ENCODE results near the gene PXDC1.

PXDC1 gene

DNA sequence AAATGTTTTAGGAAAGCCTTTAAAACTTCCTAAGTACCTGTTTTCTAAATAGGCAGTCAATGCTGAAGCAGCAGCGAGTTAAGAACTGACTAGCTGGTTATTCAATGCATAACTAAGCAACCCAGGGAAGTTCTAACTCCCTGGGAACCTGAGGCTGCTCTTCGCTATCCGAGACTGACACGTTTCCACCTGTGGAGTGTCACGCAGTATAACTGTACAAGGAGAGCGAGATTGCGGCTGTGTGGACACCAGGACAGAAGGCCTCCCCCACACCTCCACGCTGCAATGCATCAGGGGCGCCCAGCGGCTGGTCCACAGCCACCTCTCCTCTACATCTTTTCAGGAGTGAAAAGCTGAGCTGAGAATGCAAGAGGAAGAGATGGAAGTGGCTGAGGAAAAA, 8.0 kb downstream of the PXDC1 start:
- no peaks in the 10 kb centered on the region for H3K27me3 ChIP-seq (replicated peaks; ENCODE audit: control insufficient read depth, insufficient read depth, low read length)
- peaks cover 44% of the 10 kb centered on the region for H3K36me3 ChIP-seq (ENCODE audit: control insufficient read depth, insufficient read depth, low read length, severe bottlenecking)
- peak overlapping the region; percentile 76 for H3K4me3 ChIP-seq (ENCODE audit: low read length)
- no peaks in the 10 kb centered on the region for H3K9me3 ChIP-seq (ENCODE audit: control insufficient read depth, low read length)
- H3K4me1 ChIP-seq (ENCODE audit: control insufficient read depth, insufficient read depth, low read length) = peaks cover 95% of the 10 kb centered on the region
- no peak for DNase-seq (ENCODE audit: low read depth)
- peak overlapping the region; percentile 92 for H3K9ac ChIP-seq (ENCODE audit: low read length)

DNA sequence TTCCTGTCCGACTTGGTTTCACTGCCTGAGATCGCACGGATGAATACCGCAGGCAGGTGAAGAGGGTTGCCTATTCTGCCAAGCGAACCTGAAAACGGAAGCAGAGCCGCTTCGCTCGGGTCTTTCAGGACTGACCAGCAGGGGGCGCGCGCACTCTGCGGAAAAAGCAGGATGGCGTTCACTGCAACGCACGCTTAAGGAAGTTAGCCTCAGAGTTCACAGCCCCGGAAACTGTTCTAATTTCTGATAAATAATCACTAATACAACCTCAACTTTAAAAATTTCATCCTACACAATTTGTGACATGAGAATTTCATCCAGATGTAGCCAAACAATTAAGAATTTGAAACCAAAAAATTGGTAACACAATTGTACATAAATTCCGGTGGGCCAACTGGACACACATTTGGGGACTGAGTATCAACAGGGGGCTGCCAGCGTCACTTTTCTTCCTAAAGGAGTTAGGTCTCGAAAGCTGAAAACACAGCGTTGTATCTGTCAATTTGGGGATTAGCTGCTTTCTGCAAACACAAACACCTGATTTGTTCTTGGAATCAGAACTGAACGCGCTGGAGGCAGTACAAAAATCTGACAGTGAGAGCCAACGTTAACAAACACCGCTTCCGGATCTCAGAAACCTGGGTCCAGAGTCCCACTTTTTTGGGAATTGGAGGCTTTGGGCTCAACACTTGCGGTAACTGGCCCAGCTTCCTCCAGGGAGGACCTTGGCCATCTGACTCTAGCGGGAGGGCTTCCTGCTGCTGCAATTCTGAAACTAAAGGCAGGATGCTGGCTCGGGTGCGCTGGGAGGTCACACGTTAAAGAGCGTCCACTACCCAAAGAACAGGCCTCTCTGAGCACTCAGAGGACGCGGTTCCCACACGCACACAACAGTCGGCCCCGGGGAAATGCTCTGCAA, 8.8 kb downstream of the PXDC1 start:
- H3K9ac ChIP-seq (ENCODE audit: low read length) = peak overlapping the region; percentile 92
- H3K27me3 ChIP-seq (replicated peaks; ENCODE audit: control insufficient read depth, insufficient read depth, low read length) = no peaks in the 10 kb centered on the region
- H3K36me3 ChIP-seq (ENCODE audit: control insufficient read depth, insufficient read depth, low read length, severe bottlenecking) = peaks cover 52% of the 10 kb centered on the region
- H3K4me3 ChIP-seq (ENCODE audit: low read length) = peak overlapping the region; percentile 76
- H3K4me1 ChIP-seq (ENCODE audit: control insufficient read depth, insufficient read depth, low read length) = peaks cover 99% of the 10 kb centered on the region
- no peaks in the 10 kb centered on the region for H3K9me3 ChIP-seq (ENCODE audit: control insufficient read depth, low read length)
- DNase-seq (ENCODE audit: low read depth) = peak; percentile 91

DNA sequence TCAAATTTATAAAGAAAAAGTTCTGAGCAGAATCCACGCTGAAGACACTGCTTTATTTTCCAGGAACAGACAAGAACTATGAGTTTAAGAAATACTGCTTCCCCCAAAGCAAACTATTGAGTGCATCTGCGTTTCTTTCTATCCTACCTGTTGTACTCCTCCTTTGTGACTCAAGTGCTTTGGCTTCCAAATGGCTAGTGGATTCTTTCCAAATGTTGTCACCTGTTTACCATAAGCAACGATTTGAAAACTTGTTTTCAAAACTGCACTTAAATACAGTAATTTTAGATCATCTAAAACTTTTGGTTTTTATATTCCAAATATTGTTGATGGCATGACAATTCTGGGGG, 9.5 kb downstream of the PXDC1 start:
- DNase-seq (ENCODE audit: low read depth) = no peak
- Histone ChIP-seq H3K36me3 (ENCODE audit: control insufficient read depth, insufficient read depth, low read length, severe bottlenecking) (peaks cover 59% of the 10 kb centered on the region), H3K4me1 (ENCODE audit: control insufficient read depth, insufficient read depth, low read length) (peaks cover 99% of the 10 kb centered on the region), H3K27me3 (replicated peaks; ENCODE audit: control insufficient read depth, insufficient read depth, low read length) (no peaks in the 10 kb centered on the region), H3K4me3 (ENCODE audit: low read length) (peak overlapping the region; percentile 76), H3K9me3 (ENCODE audit: control insufficient read depth, low read length) (no peaks in the 10 kb centered on the region), H3K9ac (ENCODE audit: low read length) (peak overlapping the region; percentile 92)

DNA sequence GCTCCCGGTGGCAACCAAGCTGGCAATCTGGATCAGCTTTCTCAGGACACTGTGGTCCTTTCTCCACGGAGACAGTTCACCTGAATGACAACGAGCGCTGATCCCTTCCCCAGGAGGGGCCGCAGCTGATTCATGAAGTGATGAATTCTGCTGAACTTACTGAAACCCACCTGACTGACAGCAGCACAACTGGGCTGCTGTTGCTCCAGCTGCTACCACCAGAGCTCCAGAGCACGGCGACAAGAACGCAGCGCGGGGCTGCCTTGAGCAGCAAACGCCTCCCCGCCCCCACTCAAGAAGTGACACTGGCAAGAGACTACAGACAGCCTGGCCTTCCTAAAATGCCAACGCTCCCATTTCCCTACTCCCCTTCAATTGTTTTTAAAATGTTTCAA, 10.0 kb downstream of the PXDC1 start:
- H3K4me1 ChIP-seq (ENCODE audit: control insufficient read depth, insufficient read depth, low read length) = peaks cover 99% of the 10 kb centered on the region
- DNase-seq (ENCODE audit: low read depth) = no peak
- H3K36me3 ChIP-seq (ENCODE audit: control insufficient read depth, insufficient read depth, low read length, severe bottlenecking) = peaks cover 60% of the 10 kb centered on the region
- peak overlapping the region; percentile 92 for H3K9ac ChIP-seq (ENCODE audit: low read length)
- no peak overlapping the region for H3K4me3 ChIP-seq (ENCODE audit: low read length)
- no peaks in the 10 kb centered on the region for H3K27me3 ChIP-seq (replicated peaks; ENCODE audit: control insufficient read depth, insufficient read depth, low read length)
- H3K9me3 ChIP-seq (ENCODE audit: control insufficient read depth, low read length) = no peaks in the 10 kb centered on the region

DNA sequence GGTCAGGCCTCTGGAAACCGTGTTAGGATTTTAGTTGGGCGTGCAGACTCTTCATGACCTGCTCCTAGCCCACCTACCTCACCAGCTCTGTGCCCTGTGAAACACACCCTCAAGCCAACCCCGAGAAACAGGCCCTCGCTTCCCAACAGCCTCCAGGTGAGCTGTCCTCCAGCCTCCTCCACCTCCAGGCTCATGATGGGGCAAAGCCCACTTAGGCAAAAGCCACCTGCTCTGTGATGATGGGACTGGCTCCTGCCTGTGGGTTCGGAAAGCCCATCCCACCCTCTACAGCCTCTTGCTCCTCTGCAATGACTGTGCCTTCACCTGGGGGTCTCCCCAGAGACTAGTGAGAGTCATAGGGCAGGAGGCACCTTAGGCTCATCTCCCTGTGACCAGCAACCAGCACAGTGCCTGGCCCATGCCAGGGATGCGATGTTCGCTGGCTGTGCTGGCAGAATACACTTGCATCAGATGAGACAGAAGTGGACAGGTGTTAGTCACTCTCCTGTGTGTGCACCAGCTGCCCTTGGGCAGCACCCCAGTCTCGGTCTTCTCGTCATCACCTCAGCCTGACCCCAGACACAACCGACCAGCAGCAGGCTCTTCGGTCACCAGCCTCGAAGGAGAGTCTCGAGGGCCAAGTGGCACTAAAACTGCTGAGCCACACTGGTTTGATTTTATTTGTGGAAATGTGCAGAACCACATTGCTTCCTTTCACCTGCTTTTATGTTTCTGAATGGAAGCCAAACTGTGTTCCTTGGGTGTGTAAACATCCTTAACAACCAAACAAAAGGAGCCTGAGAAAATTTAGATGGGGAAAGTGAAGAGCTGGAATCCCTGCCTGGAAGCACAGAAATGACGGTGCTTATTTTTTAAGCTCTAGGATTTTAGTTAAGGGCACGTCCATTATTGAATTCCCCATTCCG, 10.7 kb downstream of the PXDC1 start:
- H3K9me3 ChIP-seq (ENCODE audit: control insufficient read depth, low read length) = no peaks in the 10 kb centered on the region
- no peak overlapping the region for H3K4me3 ChIP-seq (ENCODE audit: low read length)
- H3K36me3 ChIP-seq (ENCODE audit: control insufficient read depth, insufficient read depth, low read length, severe bottlenecking) = peaks cover 60% of the 10 kb centered on the region
- H3K9ac ChIP-seq (ENCODE audit: low read length) = peak overlapping the region; percentile 5
- H3K27me3 ChIP-seq (replicated peaks; ENCODE audit: control insufficient read depth, insufficient read depth, low read length) = no peaks in the 10 kb centered on the region
- peaks cover 99% of the 10 kb centered on the region for H3K4me1 ChIP-seq (ENCODE audit: control insufficient read depth, insufficient read depth, low read length)
- DNase-seq (ENCODE audit: low read depth) = no peak

DNA sequence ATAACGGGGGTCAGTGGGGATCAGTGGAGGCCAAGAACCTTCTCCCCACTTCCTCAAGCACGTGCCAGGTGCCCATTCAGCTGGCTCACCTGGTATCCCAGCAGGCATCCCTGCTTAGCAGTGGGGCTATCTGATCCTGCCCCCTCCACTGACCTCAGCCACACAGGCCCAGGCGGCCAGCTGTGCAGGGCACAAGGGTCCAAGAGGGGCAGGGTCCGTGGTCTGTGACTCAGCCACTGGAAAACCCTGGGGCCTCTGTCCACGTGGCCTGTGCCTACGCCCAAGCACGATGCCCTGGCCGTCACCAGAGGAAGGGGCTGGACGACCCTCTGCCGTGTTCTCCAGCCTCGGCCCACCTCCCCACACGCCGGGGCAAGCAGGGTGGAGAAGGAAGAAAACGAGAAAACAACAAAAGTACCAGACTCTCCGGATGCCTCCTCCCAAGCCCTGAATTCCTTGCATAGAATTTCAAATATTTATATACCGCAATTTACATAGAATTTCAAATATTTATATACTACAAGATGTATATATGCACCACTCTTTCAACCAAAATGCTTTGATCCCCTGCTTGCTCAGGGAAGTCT, 12.1 kb downstream of the PXDC1 start:
- Histone ChIP-seq H3K36me3 (ENCODE audit: control insufficient read depth, insufficient read depth, low read length, severe bottlenecking) (peaks cover 63% of the 10 kb centered on the region), H3K9me3 (ENCODE audit: control insufficient read depth, low read length) (no peaks in the 10 kb centered on the region), H3K4me3 (ENCODE audit: low read length) (no peak overlapping the region), H3K27me3 (replicated peaks; ENCODE audit: control insufficient read depth, insufficient read depth, low read length) (no peaks in the 10 kb centered on the region), H3K9ac (ENCODE audit: low read length) (peak overlapping the region; percentile 54), H3K4me1 (ENCODE audit: control insufficient read depth, insufficient read depth, low read length) (peaks cover 86% of the 10 kb centered on the region)
- DNase-seq (ENCODE audit: low read depth) = no peak

DNA sequence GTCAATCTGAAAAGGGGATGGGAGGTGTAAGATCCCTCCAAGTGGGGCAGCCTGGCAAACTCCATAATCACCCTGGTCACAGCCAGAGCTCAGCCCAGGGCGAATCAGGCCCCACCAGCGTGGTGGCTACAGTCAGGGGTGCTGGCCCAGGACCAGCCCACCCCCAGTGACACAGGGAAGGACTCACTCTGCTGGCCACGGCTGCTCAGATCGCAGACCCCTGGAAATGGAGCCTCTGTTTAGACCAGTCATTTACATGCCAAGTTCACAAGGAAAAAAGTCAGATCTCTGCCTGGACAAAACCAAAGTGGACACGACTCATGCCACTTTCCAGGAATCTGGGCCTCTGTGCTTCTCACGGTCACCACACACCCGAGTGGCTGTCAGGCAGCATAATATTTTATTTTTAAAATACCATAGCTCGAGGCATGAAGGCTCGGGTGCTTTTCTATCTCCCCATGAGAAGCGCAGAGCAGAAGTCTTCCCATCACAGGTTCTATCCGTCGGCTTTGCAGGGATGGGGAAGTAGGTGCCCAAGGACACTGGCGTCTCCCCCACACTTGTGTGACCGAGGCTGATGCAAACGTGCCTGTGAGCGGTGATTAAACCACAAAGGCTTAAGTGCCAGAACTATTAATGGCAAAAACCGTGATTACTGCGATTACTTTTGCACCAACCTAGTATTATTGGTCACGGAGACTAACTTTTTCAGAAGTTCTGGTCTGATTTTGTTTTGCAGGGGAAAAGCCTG, 13.0 kb downstream of the PXDC1 start:
- H3K27me3 ChIP-seq (replicated peaks; ENCODE audit: control insufficient read depth, insufficient read depth, low read length) = no peaks in the 10 kb centered on the region
- no peak overlapping the region for H3K4me3 ChIP-seq (ENCODE audit: low read length)
- DNase-seq (ENCODE audit: low read depth) = no peak
- peaks cover 72% of the 10 kb centered on the region for H3K36me3 ChIP-seq (ENCODE audit: control insufficient read depth, insufficient read depth, low read length, severe bottlenecking)
- H3K9me3 ChIP-seq (ENCODE audit: control insufficient read depth, low read length) = no peaks in the 10 kb centered on the region
- H3K9ac ChIP-seq (ENCODE audit: low read length) = peak overlapping the region; percentile 54
- peaks cover 83% of the 10 kb centered on the region for H3K4me1 ChIP-seq (ENCODE audit: control insufficient read depth, insufficient read depth, low read length)

DNA sequence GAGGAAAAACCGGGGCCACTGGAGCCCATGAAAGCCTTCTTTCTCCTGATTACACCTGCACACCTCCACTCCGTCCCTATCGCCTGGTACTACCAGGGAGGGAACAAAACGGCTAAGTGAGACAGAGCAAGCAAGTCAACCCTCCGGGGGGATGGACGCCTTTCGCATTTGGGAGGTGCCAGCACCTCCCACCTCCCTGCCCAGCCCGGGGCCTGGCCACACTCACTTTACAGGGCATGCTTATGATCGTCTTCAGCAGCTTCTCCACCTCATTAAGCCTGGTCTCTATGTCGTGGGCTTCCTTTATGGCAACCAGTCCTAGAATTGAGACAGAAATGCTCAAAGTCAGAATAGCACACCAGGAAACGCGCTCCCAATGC, 13.7 kb downstream of the PXDC1 start:
- peaks cover 79% of the 10 kb centered on the region for H3K36me3 ChIP-seq (ENCODE audit: control insufficient read depth, insufficient read depth, low read length, severe bottlenecking)

DNA sequence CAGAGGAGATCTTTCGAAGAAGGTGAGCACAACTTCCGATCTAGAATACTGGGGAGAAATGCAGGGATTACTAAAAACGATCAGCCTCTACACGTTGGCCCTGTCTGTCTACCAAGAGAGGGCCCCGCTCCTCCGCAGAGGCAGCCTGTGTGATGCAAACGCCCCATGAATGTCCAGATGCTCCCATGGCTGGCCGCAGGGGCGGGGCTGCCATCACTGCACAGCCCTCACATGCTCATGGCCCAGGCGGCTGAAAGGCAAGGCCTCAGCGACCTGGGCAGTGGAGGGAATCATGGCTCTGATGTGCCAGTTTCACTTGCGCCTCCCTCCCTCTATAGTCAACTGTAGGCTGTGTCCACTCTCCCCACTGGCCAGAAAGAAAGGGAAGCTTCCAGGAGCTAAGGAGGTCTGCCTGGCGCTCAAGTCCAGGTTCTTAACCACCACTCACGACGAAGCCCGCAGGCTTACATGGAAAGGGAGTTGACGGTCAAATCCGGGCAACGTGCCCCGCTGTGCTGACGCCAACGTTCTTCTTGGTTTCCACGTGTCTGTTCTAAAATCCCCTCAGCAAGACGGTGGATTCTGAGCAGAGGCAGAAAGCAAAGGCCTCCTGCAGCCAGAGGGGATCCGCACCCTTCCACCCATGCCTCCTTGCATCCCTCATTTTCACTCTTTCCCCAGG, 14.2 kb downstream of the PXDC1 start:
- peak overlapping the region; percentile 54 for H3K9ac ChIP-seq (ENCODE audit: low read length)
- no peak for DNase-seq (ENCODE audit: low read depth)
- H3K4me1 ChIP-seq (ENCODE audit: control insufficient read depth, insufficient read depth, low read length) = peaks cover 73% of the 10 kb centered on the region
- no peak overlapping the region for H3K4me3 ChIP-seq (ENCODE audit: low read length)
- peaks cover 81% of the 10 kb centered on the region for H3K36me3 ChIP-seq (ENCODE audit: control insufficient read depth, insufficient read depth, low read length, severe bottlenecking)
- H3K27me3 ChIP-seq (replicated peaks; ENCODE audit: control insufficient read depth, insufficient read depth, low read length) = no peaks in the 10 kb centered on the region
- no peaks in the 10 kb centered on the region for H3K9me3 ChIP-seq (ENCODE audit: control insufficient read depth, low read length)

More for the DNA sequence above, 13.7 kb downstream of the PXDC1 start:
- Histone ChIP-seq H3K9ac (ENCODE audit: low read length) (peak overlapping the region; percentile 54), H3K4me3 (ENCODE audit: low read length) (no peak overlapping the region), H3K4me1 (ENCODE audit: control insufficient read depth, insufficient read depth, low read length) (peaks cover 75% of the 10 kb centered on the region), H3K27me3 (replicated peaks; ENCODE audit: control insufficient read depth, insufficient read depth, low read length) (no peaks in the 10 kb centered on the region), H3K9me3 (ENCODE audit: control insufficient read depth, low read length) (no peaks in the 10 kb centered on the region)
- no peak for DNase-seq (ENCODE audit: low read depth)

DNA sequence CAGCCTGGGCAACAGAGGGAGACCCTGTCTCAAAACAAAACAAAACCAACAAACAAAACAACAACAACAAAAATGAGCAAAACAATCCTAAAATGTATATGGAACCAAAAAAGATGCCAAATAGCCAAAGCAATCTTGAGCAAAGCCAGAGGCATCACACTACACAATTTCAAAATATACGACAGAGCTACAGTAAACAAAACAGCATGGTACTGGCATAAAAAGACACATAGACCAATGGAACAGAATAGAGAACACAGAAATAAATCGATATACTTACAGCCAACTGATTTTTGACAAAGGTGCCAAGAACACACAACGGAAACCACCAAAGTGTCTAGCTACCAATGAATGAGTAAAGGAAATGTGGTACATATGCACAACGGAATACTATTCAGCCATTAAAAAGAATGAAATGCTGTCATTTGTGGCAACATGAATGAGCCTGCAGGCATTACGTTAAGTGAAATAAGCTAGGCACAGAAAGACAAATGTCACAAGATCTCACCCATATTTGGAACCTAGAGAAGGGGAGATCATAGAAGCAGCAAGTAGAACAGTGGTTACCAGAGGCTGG, 16.4 kb downstream of the PXDC1 start:
- Histone ChIP-seq H3K27me3 (replicated peaks; ENCODE audit: control insufficient read depth, insufficient read depth, low read length) (no peaks in the 10 kb centered on the region), H3K4me1 (ENCODE audit: control insufficient read depth, insufficient read depth, low read length) (peaks cover 64% of the 10 kb centered on the region), H3K9me3 (ENCODE audit: control insufficient read depth, low read length) (no peaks in the 10 kb centered on the region), H3K4me3 (ENCODE audit: low read length) (no peak overlapping the region), H3K36me3 (ENCODE audit: control insufficient read depth, insufficient read depth, low read length, severe bottlenecking) (peaks cover 92% of the 10 kb centered on the region), H3K9ac (ENCODE audit: low read length) (no peak overlapping the region)
- DNase-seq (ENCODE audit: low read depth) = no peak

Measured in adipocyte (in vitro differentiated cells).